ENCODE results near the gene CTNNA2.

- TF ChIP-seq CTCF (IDR thresholded peaks at IDR 0.05) (no peak), POLR2AphosphoS5 (IDR thresholded peaks at IDR 0.05; ENCODE audit: low read depth, low read length) (no peak), TCF7L2 (IDR thresholded peaks at IDR 0.05; ENCODE audit: low read depth, low read length) (no peak), REST (IDR thresholded peaks at IDR 0.05; ENCODE audit: insufficient read depth in 1 of 2, low read depth in 2 of 2, low read length in 1 of 2) (no peak), SIN3A (IDR thresholded peaks at IDR 0.05; ENCODE audit: borderline replicate concordance, insufficient read depth, low read depth, low read length) (no peak)
These were observed 336.4 kb downstream of the CTNNA2 start for GRCh38 chr2:79849241-79849640.

Data from Panc1 (cell line).